Suprapubic skin (tissue), 3 donors: ENCODE results near the gene NCKAP5.

Source experiments
- POLR2A ChIP-seq, 2 donors: fragments of 450-650 bp; IDR thresholded peaks; one replicate each; pipeline ENCODE4 v1.6.1; 2017; ENCODE audit warnings: antibody characterized with exemption in 2 of 2, mild to moderate bottlenecking in 2 of 2, moderate library complexity in 2 of 2
- TF ChIP-seq, protein P1 (sequence below), 2 donors: fragments of 200-600 bp in 1 of 2; fragments of 450-650 bp in 1 of 2; sonication (generic) in 1 of 2; IDR thresholded peaks; one replicate each; pipeline ENCODE4 v1.5.1; 2016 to 2019; ENCODE audit warnings: antibody characterized with exemption in 2 of 2, mild to moderate bottlenecking in 1 of 2, moderate library complexity in 1 of 2

GRCh38 chr2:133422931-133423351, 145.3 kb downstream of the NCKAP5 start:
- TF ChIP-seq POLR2A (IDR thresholded peaks at IDR 0.05), result no peak
- TF ChIP-seq, protein P1, sequence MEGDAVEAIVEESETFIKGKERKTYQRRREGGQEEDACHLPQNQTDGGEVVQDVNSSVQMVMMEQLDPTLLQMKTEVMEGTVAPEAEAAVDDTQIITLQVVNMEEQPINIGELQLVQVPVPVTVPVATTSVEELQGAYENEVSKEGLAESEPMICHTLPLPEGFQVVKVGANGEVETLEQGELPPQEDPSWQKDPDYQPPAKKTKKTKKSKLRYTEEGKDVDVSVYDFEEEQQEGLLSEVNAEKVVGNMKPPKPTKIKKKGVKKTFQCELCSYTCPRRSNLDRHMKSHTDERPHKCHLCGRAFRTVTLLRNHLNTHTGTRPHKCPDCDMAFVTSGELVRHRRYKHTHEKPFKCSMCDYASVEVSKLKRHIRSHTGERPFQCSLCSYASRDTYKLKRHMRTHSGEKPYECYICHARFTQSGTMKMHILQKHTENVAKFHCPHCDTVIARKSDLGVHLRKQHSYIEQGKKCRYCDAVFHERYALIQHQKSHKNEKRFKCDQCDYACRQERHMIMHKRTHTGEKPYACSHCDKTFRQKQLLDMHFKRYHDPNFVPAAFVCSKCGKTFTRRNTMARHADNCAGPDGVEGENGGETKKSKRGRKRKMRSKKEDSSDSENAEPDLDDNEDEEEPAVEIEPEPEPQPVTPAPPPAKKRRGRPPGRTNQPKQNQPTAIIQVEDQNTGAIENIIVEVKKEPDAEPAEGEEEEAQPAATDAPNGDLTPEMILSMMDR (IDR thresholded peaks at IDR 0.05), result no peak
